WI38 (cell line): Measurements from ENCODE around the gene ACADVL.
A peak's percentile ranks its signal among the peaks of the same experiment; 100 is the strongest.

Experiments
- H3K4me3 ChIP-seq: 2 replicates; pipeline ENCODE4 v1.5.1; 2011; ENCODE audit warnings: low read depth, mild to moderate bottlenecking, control low read depth, low read length
- TF ChIP-seq, protein P1 (sequence below): IDR thresholded peaks from 2 replicates; pipeline ENCODE4 v1.5.1; 2012; ENCODE audit warnings: low read depth, mild to moderate bottlenecking, control low read depth, low read length

The ACADVL gene

DNA sequence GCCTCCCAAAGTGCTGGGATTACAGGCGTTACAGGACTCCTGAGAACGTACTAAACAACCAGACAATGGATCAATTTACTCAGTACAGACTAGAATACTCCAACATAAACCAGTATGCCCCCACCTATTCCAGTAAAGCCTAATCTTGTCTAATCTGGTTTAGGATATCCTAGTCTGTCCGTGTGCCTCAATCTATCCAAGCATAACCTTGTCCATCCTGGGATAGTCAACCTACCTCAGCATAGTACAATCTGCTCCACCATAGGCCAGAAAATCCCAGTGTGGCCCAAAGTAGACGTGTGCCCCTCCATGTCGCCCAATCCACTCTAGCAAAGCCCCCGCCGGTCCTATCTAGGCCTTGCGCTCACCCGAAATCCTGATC is 14.0 kb downstream of the ACADVL start:
- TF ChIP-seq, protein P1, sequence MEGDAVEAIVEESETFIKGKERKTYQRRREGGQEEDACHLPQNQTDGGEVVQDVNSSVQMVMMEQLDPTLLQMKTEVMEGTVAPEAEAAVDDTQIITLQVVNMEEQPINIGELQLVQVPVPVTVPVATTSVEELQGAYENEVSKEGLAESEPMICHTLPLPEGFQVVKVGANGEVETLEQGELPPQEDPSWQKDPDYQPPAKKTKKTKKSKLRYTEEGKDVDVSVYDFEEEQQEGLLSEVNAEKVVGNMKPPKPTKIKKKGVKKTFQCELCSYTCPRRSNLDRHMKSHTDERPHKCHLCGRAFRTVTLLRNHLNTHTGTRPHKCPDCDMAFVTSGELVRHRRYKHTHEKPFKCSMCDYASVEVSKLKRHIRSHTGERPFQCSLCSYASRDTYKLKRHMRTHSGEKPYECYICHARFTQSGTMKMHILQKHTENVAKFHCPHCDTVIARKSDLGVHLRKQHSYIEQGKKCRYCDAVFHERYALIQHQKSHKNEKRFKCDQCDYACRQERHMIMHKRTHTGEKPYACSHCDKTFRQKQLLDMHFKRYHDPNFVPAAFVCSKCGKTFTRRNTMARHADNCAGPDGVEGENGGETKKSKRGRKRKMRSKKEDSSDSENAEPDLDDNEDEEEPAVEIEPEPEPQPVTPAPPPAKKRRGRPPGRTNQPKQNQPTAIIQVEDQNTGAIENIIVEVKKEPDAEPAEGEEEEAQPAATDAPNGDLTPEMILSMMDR = no peak
- H3K4me3 ChIP-seq = peak overlapping the region; percentile 87

DNA sequence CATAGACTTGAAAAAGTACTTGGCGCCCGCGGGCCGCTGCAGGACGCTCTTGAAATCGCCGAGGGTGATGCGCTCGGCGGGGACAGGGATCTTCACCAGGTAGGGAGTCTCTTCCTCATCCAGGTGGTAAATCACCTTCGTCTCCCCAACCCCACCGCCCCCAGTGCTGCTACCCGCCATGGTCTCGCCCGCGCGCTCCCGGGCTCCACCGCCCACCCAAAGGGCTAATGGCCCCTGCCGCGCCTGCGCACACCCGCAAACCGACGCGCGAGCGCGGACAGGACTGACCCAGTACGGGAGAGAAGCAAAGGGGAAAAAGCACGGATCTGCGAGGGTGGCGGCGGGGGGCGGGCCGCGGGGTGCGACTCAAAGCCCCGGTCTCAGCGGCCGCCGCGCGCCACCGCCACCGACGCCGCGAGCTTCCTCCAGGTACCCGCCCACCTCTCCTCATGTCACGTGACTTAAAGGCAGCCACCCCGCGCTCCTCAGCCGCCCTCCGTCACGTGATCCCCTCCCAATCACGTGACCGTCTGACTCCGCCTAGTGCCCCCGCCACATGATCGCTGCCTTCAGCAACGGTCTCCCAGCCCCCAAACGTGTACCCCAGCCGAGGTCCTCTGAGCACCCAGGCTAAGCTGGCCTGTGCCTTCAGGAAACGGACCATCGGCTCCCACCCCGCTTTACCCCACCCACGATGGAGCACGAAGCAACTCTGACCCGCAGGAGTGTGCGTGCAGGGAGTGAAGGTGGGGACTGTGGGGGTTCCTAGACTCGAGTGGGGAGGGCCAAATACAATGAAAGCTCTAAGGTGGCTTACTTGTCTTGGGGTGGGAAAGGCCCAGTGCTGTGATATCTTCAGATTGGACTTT is 14.6 kb downstream of the ACADVL start, which contains the start of gene DVL2:
DVL2 (minus strand) TSS at position 435 of the 869 bp plus-strand sequence; CDS start at position 180, 255 bp downstream.
- TF ChIP-seq, protein P1 = no peak
- H3K4me3 ChIP-seq = peak within 1 kb of the TSS; percentile 87

DNA sequence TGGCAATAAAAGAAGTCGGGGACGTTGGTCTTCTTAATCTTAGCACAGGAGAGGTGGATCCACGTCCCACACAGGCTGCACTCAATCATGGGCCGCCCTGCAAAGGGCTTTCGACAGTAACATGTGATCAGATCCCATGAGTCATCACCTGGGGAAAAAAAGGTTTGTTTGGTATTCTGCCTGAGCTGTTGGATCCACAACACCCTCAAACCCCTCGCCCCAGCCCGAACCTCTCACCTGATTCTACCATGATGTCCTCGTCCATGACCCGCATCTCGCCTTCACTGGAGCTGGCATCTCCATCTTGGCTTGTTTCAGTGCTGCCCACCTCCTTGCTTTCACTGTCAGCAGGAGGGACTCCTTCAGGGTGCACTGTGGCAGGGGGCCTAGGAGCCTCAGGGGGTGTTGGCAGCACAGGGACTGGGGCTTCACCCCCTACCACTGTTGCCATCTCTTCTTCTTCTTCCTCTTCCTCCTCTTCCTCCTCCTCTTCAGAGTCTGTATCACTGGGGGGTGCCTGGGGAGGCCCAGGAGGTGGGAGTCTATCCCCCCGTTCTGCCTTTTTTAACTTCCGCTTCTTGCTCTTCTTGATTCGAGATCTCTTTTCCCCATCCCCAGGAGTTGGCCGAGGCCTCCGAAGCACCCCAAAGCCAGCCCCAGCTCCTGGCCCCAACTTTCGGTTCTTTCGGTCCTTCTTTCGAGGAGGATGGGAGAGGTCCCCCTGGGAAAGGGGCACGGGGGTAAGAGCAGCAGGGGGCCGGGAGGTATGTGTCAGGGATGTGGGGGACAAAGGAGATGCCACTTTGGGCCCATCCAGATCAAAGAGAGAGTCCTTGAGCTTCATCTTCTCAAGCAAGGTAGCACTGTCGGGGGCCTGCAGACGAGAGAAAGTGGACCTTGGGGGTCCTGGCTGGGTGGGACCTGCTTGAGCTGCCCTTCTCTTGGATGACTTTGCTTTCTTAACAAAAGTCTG is 16.2 kb downstream of the ACADVL start:
- TF ChIP-seq, protein P1 = no peak
- H3K4me3 ChIP-seq = no peak overlapping the region

DNA sequence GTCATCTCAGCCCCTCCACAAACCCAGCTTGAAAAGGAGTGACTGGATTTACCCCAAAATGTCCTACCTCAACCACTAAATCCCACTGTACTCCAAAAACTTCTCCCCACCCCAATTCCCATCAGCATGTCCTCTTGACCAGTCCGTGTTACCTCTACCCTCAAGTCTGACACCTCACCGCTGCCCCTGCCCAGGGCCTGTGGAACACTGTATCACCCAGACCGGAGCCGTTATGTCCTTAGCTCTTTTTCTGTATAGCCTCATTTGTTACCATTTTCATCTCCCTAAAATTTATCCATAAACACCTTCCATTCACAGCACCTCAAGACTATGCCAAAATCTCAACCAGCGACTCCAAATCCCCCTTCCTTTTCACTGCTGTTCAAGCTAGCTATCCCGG is 17.1 kb downstream of the ACADVL start:
- peak overlapping the region; percentile 99; the same call in 1 of the 2 replicates for H3K4me3 ChIP-seq
- TF ChIP-seq, protein P1 = no peak

DNA sequence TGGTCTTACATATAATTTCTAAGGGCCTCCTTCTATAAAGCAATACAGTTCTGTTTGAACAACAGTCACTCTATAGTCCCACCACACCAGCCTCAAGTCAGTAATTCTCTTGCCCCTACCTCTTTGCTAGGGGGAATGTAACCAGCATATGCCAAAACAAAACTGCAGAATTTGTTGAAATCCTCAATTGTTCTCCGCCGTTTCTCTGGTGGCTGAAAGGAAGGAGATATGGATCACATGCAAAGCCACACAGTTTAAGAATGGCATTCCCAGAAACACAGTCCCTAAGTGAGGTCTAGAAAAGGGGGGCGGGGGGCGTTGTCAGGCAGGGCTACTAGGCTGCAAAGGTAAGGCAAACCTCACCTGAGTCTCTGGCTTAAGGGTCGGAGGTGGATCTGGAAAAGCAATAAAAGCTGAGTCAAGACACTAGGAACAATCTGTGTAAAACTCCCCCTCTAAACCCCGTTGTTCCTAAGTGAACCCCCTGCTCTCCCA is 17.6 kb downstream of the ACADVL start:
- TF ChIP-seq, protein P1 = no peak
- H3K4me3 ChIP-seq = peak overlapping the region; percentile 99

DNA sequence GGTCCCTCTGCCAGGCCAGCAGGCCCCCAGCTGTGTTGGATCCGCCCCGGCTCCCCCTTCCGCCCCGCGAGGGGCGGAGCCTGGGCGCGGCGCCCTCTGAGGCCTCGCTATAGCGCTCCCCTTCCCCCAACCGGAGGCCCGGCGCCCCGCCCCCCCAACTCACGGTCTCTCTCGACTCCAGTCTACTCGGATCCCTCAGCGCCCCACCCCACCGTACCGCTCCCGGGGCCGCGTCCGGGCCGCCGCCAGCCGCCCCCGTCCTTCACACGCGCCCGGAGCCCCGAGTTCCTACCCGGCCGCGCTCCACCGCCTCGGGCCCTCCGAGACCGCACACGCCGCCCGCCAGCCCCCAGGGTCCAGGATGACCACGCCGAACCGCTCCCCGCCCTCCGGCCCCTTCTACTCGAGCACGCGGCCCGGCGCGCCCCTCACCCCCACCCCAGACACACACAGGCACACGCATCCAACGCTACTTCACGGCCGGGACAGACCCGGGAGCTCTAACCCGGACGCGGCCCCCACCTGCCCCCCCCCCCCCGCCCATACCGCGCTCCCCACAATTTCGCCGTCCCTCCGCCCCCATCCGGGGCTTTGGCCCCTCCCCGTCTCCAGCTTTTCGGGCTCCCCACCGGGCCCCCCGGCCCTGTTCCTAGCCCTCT is 18.2 kb downstream of the ACADVL start:
- TF ChIP-seq, protein P1 = no peak

More for the DNA sequence above, 18.2 kb downstream of the ACADVL start:
- H3K4me3 ChIP-seq = peak overlapping the region; percentile 99
